LNCaP clone FGC (cell line): ENCODE results near the gene PFDN5.

Experiments
- DNase-seq: peaks from one replicate; pipeline ENCODE4 v3.0.0-alpha.2; 2011; ENCODE audit warnings: low read depth
- H3K4me3 ChIP-seq: 2 replicates; pipeline ENCODE4 v1.5.1; 2011; ENCODE audit warnings: mild to moderate bottlenecking, low read depth, low read length, control low read depth
- TF ChIP-seq, protein P1 (sequence below): IDR thresholded peaks from 2 replicates; pipeline ENCODE4 v1.5.1; 2012; ENCODE audit warnings: mild to moderate bottlenecking; ENCODE audit not compliant: control insufficient read depth, insufficient read depth; ENCODE audit errors: extremely low read depth

PFDN5 gene

DNA sequence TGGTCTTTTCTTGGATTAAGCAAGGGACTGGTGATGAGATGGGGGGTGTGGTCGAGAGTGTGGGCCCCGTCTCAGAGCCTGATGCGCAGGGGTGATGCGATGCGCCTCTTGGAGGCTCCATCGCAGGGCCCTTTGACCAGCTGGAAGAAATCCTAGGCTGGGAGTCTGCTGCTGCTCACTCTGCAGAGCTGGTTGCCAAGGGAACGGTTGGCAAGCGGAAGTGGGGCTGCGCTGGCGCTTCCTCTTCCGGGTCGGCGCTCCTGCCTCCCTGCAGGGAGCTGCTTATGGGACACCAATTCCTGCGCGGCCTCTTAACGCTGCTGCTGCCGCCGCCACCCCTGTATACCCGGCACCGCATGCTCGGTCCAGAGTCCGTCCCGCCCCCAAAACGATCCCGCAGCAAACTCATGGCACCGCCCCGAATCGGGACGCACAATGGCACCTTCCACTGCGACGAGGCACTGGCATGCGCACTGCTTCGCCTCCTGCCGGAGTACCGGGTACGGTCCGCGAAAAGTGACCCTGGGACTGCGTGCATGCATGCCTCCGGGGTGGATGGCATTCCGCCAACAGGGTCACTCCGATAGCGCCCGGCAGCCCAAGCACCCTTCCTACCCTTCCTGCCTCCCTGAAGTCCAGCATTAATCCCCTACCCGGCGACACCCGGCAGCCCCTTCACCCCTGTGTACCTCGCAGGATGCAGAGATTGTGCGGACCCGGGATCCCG is 4.3 kb downstream of the PFDN5 start, which contains the start of gene MYG1:
TSS of gene MYG1 (plus strand) at position 242 of the 727 bp plus-strand sequence. CDS start at position 285, 43 bp downstream.
- H3K4me3 ChIP-seq: peak within 1 kb of the TSS; percentile 91
- peak; percentile 81 for DNase-seq
- TF ChIP-seq, protein P1, sequence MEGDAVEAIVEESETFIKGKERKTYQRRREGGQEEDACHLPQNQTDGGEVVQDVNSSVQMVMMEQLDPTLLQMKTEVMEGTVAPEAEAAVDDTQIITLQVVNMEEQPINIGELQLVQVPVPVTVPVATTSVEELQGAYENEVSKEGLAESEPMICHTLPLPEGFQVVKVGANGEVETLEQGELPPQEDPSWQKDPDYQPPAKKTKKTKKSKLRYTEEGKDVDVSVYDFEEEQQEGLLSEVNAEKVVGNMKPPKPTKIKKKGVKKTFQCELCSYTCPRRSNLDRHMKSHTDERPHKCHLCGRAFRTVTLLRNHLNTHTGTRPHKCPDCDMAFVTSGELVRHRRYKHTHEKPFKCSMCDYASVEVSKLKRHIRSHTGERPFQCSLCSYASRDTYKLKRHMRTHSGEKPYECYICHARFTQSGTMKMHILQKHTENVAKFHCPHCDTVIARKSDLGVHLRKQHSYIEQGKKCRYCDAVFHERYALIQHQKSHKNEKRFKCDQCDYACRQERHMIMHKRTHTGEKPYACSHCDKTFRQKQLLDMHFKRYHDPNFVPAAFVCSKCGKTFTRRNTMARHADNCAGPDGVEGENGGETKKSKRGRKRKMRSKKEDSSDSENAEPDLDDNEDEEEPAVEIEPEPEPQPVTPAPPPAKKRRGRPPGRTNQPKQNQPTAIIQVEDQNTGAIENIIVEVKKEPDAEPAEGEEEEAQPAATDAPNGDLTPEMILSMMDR: 0 out of 2 replicates have a peak, but pooled peaks have one; percentile 3

DNA sequence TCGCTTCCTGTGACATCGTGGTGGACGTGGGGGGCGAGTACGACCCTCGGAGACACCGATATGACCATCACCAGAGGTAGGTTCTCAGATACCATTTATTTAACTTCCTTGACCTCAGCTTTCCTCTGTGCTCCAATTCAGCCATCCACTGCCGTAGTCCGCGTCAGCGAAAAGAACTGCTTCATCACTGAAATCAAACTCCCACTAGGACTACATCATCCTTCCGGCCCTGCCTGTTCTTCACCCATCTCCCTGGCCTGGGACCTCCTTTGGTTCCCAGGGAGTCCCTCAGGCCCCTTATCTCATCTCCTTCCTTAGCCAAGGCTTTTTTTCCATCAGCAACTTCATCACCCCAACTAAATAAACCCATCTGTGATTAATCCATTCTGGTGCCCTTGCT is 4.8 kb downstream of the PFDN5 start:
- TF ChIP-seq, protein P1: no peak
- peak overlapping the region; percentile 91 for H3K4me3 ChIP-seq
- DNase-seq: no peak

DNA sequence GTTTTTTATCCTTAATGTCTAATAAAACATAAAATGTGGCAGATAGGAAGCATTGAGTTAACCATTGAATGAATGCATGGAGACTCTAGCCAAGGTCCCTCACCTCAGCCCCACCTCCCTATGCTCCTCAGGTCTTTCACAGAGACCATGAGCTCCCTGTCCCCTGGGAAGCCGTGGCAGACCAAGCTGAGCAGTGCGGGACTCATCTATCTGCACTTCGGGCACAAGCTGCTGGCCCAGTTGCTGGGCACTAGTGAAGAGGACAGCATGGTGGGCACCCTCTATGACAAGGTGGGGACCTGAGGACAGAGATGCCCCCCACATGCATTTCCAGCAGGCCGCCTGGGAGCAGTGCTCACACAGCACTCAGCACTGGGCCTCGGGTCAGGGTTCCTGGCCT is 7.6 kb downstream of the PFDN5 start:
- DNase-seq: no peak
- TF ChIP-seq, protein P1: no peak
- H3K4me3 ChIP-seq: no peak overlapping the region

DNA sequence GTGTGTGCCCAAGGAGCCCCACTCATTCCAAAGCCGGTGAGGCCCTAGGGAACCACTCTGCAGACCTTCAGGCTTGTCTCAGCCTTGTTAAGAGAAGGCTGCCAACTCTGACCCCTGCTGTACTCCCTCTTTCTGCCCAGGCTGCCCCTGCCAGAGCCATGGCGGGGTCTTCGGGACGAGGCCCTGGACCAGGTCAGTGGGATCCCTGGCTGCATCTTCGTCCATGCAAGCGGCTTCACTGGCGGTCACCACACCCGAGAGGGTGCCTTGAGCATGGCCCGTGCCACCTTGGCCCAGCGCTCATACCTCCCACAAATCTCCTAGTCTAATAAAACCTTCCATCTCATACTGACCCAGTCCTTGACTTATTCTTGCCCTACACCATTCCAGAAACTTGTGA is 11.5 kb downstream of the PFDN5 start:
- TF ChIP-seq, protein P1: no peak
- H3K4me3 ChIP-seq: no peak overlapping the region
- DNase-seq: no peak

DNA sequence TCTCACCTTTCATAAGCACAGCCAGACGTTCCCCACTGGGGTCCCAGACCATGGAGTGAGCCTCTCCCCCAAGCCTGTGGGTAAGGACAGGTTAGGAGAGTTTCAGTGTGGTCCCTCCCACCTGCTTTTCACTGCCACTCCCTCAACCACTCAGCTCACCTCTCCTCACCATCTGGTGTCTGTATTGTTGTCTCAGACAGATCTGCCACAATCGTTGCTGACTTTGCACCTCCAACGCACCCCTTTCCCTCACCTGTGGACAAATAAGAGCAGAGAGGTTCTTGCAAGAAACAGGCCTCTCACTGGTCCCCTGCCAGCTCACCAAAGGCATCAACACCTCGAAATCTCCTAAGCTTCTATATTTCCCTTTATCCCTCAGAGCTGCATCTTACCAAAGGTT is 12.9 kb downstream of the PFDN5 start:
- H3K4me3 ChIP-seq: no peak overlapping the region
- no peak for DNase-seq
- TF ChIP-seq, protein P1: no peak

DNA sequence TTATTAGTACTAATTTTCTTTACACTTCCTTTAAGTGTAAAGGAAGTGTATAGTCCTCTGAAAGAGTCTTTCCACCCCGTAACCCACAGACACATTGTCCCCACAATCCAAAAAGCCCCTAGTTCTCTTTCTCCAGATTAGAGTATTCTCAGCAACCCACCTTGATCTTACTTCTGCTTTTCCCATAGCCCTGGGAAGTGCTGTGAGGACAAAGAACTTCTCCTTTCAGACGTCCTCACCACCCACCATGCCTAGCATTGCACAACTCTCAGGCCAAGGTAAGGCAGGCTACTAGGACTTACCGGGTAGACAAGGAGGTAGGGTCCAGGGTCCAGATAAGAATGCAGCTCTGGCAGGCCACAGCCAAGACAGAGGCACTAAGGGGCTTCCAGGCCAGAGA is 18.7 kb downstream of the PFDN5 start:
- DNase-seq: no peak
- no peak overlapping the region for H3K4me3 ChIP-seq
- TF ChIP-seq, protein P1: no peak
